Central memory CD4-positive, alpha-beta T cell (primary cell): Measurements from ENCODE around the gene LCN2.

Experiments
- DNase-seq: peaks from one replicate; pipeline ENCODE4 v3.0.0; 2022

Gene LCN2

GRCh38 chr9:128115187-128116103, 33.8 kb upstream of the LCN2 start:
- no peak for DNase-seq

GRCh38 chr9:128116104-128117083, 32.9 kb upstream of the LCN2 start:
- DNase-seq, result no peak

- DNase-seq, result peak; percentile 86
Measured at GRCh38 chr9:128117613-128118471, 31.4 kb upstream of the LCN2 start.

GRCh38 chr9:128118472-128118857, 30.8 kb upstream of the LCN2 start:
- no peak for DNase-seq

- no peak for DNase-seq
Measured at GRCh38 chr9:128118971-128119665, 30.1 kb upstream of the LCN2 start.

GRCh38 chr9:128120061-128120740, 29.1 kb upstream of the LCN2 start:
- DNase-seq, result no peak

GRCh38 chr9:128120741-128121465, 28.4 kb upstream of the LCN2 start:
- no peak for DNase-seq

GRCh38 chr9:128121466-128121810, 27.8 kb upstream of the LCN2 start:
- no peak for DNase-seq

- no peak for DNase-seq
Measured at GRCh38 chr9:128121924-128122808, 27.1 kb upstream of the LCN2 start.

- no peak for DNase-seq
Measured at GRCh38 chr9:128122809-128123175, 26.5 kb upstream of the LCN2 start.

- DNase-seq, result no peak
Measured at GRCh38 chr9:128123451-128124080, 25.7 kb upstream of the LCN2 start.

GRCh38 chr9:128124451-128124850, 24.8 kb upstream of the LCN2 start:
- no peak for DNase-seq

GRCh38 chr9:128124873-128125579, 24.2 kb upstream of the LCN2 start:
- no peak for DNase-seq

GRCh38 chr9:128125580-128126354, 23.5 kb upstream of the LCN2 start:
- no peak for DNase-seq

GRCh38 chr9:128127568-128127989, 21.7 kb upstream of the LCN2 start, which contains the start of gene PTGES2:
Gene PTGES2, minus strand, starts transcription at chr9:128127729. Its CDS starts 12 bp downstream, at chr9:128127717.
- peak; percentile 80 for DNase-seq

- peak; percentile 89 for DNase-seq
Measured at GRCh38 chr9:128127990-128128835, 21.0 kb upstream of the LCN2 start.
